H9 (cell line): ENCODE results near the gene CFAP65. TPM values are rescaled to one million over a fixed set of nuclear protein-coding genes. Genes with fewer than 3 reads are reported as not detected.

ENCODE experiments used
- DNase-seq: peaks from one replicate; pipeline ENCODE4 v3.0.0-alpha.2; 2017
- H2AFZ ChIP-seq: one replicate; pipeline ENCODE4 v1.6.1; 2013; ENCODE audit warnings: mild to moderate bottlenecking, low read length, control low read depth, moderate library complexity
- H2AK5ac ChIP-seq: 2 replicates; pipeline ENCODE4 v1.6.1; 2013; ENCODE audit warnings: low read length, control low read depth, mixed read lengths; ENCODE audit not compliant: insufficient read length
- H2BK120ac ChIP-seq: one replicate; pipeline ENCODE4 v1.6.1; 2013; ENCODE audit warnings: low read depth, mild to moderate bottlenecking, low read length, control low read depth, inconsistent platforms; ENCODE audit not compliant: poor library complexity, severe bottlenecking
- H2BK12ac ChIP-seq: 2 replicates; pipeline ENCODE4 v1.6.1; 2013; ENCODE audit warnings: low read length, control low read depth, mixed read lengths, low read depth; ENCODE audit not compliant: insufficient read length
- H2BK15ac ChIP-seq: 2 replicates; pipeline ENCODE4 v1.6.1; 2013; ENCODE audit warnings: low read depth, low read length, control low read depth
- H2BK20ac ChIP-seq: one replicate; pipeline ENCODE4 v1.6.1; 2013; ENCODE audit warnings: low read depth, mild to moderate bottlenecking, low read length, control low read depth, inconsistent platforms; ENCODE audit not compliant: poor library complexity, severe bottlenecking
- H2BK5ac ChIP-seq: 2 replicates; pipeline ENCODE4 v1.6.1; 2013; ENCODE audit warnings: low read length, control low read depth, mixed read lengths; ENCODE audit not compliant: insufficient read length
- H3K14ac ChIP-seq: 2 replicates; pipeline ENCODE4 v1.6.1; 2013; ENCODE audit warnings: low read length, control low read depth; ENCODE audit not compliant: insufficient read depth
- H3K18ac ChIP-seq: 2 replicates; pipeline ENCODE4 v1.6.1; 2013; ENCODE audit warnings: low read depth, mild to moderate bottlenecking, mixed read lengths, low read length, control low read depth; ENCODE audit not compliant: insufficient read length
- H3K23ac ChIP-seq: 2 replicates; pipeline ENCODE4 v1.6.1; 2013; ENCODE audit warnings: low read length, control low read depth, mixed read lengths, low read depth; ENCODE audit not compliant: insufficient read length
- H3K23me2 ChIP-seq: 2 replicates; pipeline ENCODE4 v1.6.1; 2013; ENCODE audit warnings: low read depth, mild to moderate bottlenecking, mixed read lengths, low read length, control low read depth; ENCODE audit not compliant: insufficient read length, poor library complexity, severe bottlenecking
- H3K27ac ChIP-seq: 2 replicates; pipeline ENCODE4 v1.5.1; 2013; ENCODE audit warnings: low read length, control low read depth, mixed read lengths, low read depth; ENCODE audit not compliant: insufficient read length
- H3K27me3 ChIP-seq: 2 replicates; pipeline ENCODE4 v1.6.1; 2013; ENCODE audit warnings: low read length, control low read depth, inconsistent platforms; ENCODE audit not compliant: insufficient read depth
- H3K4ac ChIP-seq: 2 replicates; pipeline ENCODE4 v1.6.1; 2013; ENCODE audit warnings: low read depth, mild to moderate bottlenecking, control low read depth, inconsistent platforms, low read length, moderate library complexity
- H3K4me1 ChIP-seq: 2 replicates; pipeline ENCODE4 v1.6.1; 2013; ENCODE audit warnings: low read length, control low read depth, inconsistent platforms; ENCODE audit not compliant: insufficient read depth
- H3K4me2 ChIP-seq: 2 replicates; pipeline ENCODE4 v1.6.1; 2013; ENCODE audit warnings: low read length, control low read depth, mixed read lengths; ENCODE audit not compliant: insufficient read length, insufficient read depth
- H3K56ac ChIP-seq: 2 replicates; pipeline ENCODE4 v1.6.1; 2013; ENCODE audit warnings: low read depth, mild to moderate bottlenecking, mixed read lengths, low read length, control low read depth; ENCODE audit not compliant: insufficient read length
- H3K79me1 ChIP-seq: 2 replicates; pipeline ENCODE4 v1.6.1; 2013; ENCODE audit warnings: low read depth, mild to moderate bottlenecking, moderate library complexity, low read length, control low read depth, inconsistent platforms; ENCODE audit not compliant: insufficient read depth, poor library complexity, severe bottlenecking
- H3K79me2 ChIP-seq: 2 replicates; pipeline ENCODE4 v1.6.1; 2013; ENCODE audit warnings: low read length, control low read depth, inconsistent platforms; ENCODE audit not compliant: insufficient read depth
- H3K9ac ChIP-seq: 2 replicates; pipeline ENCODE4 v1.6.1; 2013; ENCODE audit warnings: low read length, control low read depth, mixed read lengths; ENCODE audit not compliant: insufficient read length; ENCODE audit errors: extremely low read depth
- H3K9me3 ChIP-seq: one replicate; pipeline ENCODE4 v1.6.1; 2013; ENCODE audit warnings: low read depth, low read length, inconsistent platforms; ENCODE audit not compliant: control insufficient read depth
- H3T11ph ChIP-seq: one replicate; pipeline ENCODE4 v1.6.1; 2013; ENCODE audit warnings: mild to moderate bottlenecking, low read length, control low read depth, inconsistent platforms
- H4K20me1 ChIP-seq: one replicate; pipeline ENCODE4 v1.6.1; 2013; ENCODE audit not compliant: control insufficient read depth, insufficient read length, insufficient read depth
- H4K5ac ChIP-seq: 2 replicates; pipeline ENCODE4 v1.6.1; 2013; ENCODE audit warnings: low read depth, mild to moderate bottlenecking, mixed read lengths, low read length, control low read depth; ENCODE audit not compliant: insufficient read length
- H4K8ac ChIP-seq: replicated peaks from 2 replicates; pipeline ENCODE4 v1.6.1; 2013; ENCODE audit warnings: low read length, control low read depth, mixed read lengths, low read depth; ENCODE audit not compliant: insufficient read length
- H4K91ac ChIP-seq: 2 replicates; pipeline ENCODE4 v1.6.1; 2013; ENCODE audit warnings: low read depth, mild to moderate bottlenecking, moderate library complexity, mixed read lengths, low read length, control low read depth; ENCODE audit not compliant: insufficient read length
- H3K27ac Mint-ChIP-seq, 3 experiments: 2 replicates in 2 of 3; 3 replicates in 1 of 3; pipeline ENCODE4 v1.8.0; 2020 to 2021; ENCODE audit warnings: mixed read lengths in 3 of 3, mild to moderate bottlenecking in 1 of 3, moderate library complexity in 1 of 3
- H3K27me3 Mint-ChIP-seq: 2 replicates; pipeline ENCODE4 v1.8.0; 2021; ENCODE audit warnings: low read depth, mild to moderate bottlenecking, moderate library complexity, mixed read lengths
- H3K36me3 Mint-ChIP-seq, 3 experiments: 2 replicates in 2 of 3; 3 replicates in 1 of 3; pipeline ENCODE4 v1.8.0; 2020 to 2021; ENCODE audit warnings: low read depth in 3 of 3, mixed read lengths in 3 of 3; ENCODE audit not compliant: insufficient read depth in 1 of 3
- H3K4me1 Mint-ChIP-seq, 2 experiments: 2 replicates each; pipeline ENCODE4 v1.8.0; 2020; ENCODE audit warnings: mixed read lengths in 2 of 2
- H3K4me3 Mint-ChIP-seq, 2 experiments: 2 replicates in 1 of 2; 3 replicates in 1 of 2; pipeline ENCODE4 v1.8.0; 2020 to 2021; ENCODE audit warnings: mild to moderate bottlenecking in 2 of 2, mixed read lengths in 2 of 2, moderate library complexity in 1 of 2
- H3K9me3 Mint-ChIP-seq, 2 experiments: 2 replicates in 1 of 2; 3 replicates in 1 of 2; pipeline ENCODE4 v1.8.0; 2020; ENCODE audit warnings: mild to moderate bottlenecking in 2 of 2, mixed read lengths in 2 of 2, moderate library complexity in 1 of 2
- CTCF ChIP-seq: fragments of 200-600 bp; sonication (generic); conservative IDR thresholded peaks from 3 replicates; pipeline ENCODE4 v1.8.0; 2021; ENCODE audit warnings: antibody characterized with exemption, mild to moderate bottlenecking
- total RNA-seq: library from RNA; stranded (reverse); gene quantifications from 2 replicates; pipeline ENCODE4 v1.2.1, GENCODE V29; 2021

The CFAP65 gene
- total RNA-seq, 1 experiment from 2014 or later = 0.20 TPM

- no peak overlapping the region for H4K5ac ChIP-seq
- no peak overlapping the region for H2BK12ac ChIP-seq
- H3K27me3 Mint-ChIP-seq = peaks cover 9% of the 10 kb centered on the region
- TF ChIP-seq CTCF = no peak
- H3K9ac ChIP-seq = no peak overlapping the region
- H2BK20ac ChIP-seq = no peak overlapping the region
- no peaks in the 10 kb centered on the region for H3K79me2 ChIP-seq
- no peak overlapping the region for H3K27ac Mint-ChIP-seq
- H2BK120ac ChIP-seq = no peak overlapping the region
- no peak overlapping the region for H2BK5ac ChIP-seq
- H3K4me3 Mint-ChIP-seq = no peak overlapping the region
- no peak overlapping the region for H3K23ac ChIP-seq
- no peak overlapping the region for H3K4ac ChIP-seq
- no peaks in the 10 kb centered on the region for H3K79me1 ChIP-seq
- no peak overlapping the region for H3T11ph ChIP-seq
- no peaks in the 10 kb centered on the region; the same call in 1 of the 2 replicates for H3K4me1 ChIP-seq
- H2BK15ac ChIP-seq = no peak overlapping the region
- H3K4me2 ChIP-seq = no peak overlapping the region
- H4K20me1 ChIP-seq = no peaks in the 10 kb centered on the region
- peaks cover 12 to 14% of the 10 kb centered on the region in 2 experiments for H3K4me1 Mint-ChIP-seq
- peaks cover 0 to 3% of the 10 kb centered on the region in 2 experiments; a peak in 2 of 5 replicates for H3K9me3 Mint-ChIP-seq
- H3K23me2 ChIP-seq = no peaks in the 10 kb centered on the region
- DNase-seq = no peak
- peaks cover 0 to 1% (median 0%) of the 10 kb centered on the region in 3 experiments; a peak in 1 of 7 replicates for H3K36me3 Mint-ChIP-seq
- H3K14ac ChIP-seq = no peak overlapping the region
- no peak overlapping the region for H4K91ac ChIP-seq
- no peak overlapping the region for H2AK5ac ChIP-seq
- no peak overlapping the region for H2AFZ ChIP-seq
- H3K56ac ChIP-seq = no peak overlapping the region
- no peaks in the 10 kb centered on the region for H3K27me3 ChIP-seq
- no peak overlapping the region for H3K27ac ChIP-seq
- H3K9me3 ChIP-seq = no peaks in the 10 kb centered on the region
- H4K8ac ChIP-seq = no peak overlapping the region
- no peak overlapping the region for H3K18ac ChIP-seq
Observed at GRCh38 chr2:219086196-219086595, 44.9 kb upstream of the CFAP65 start.
